ENCODE data around the gene ZDHHC1.

ZDHHC1 gene

DNA sequence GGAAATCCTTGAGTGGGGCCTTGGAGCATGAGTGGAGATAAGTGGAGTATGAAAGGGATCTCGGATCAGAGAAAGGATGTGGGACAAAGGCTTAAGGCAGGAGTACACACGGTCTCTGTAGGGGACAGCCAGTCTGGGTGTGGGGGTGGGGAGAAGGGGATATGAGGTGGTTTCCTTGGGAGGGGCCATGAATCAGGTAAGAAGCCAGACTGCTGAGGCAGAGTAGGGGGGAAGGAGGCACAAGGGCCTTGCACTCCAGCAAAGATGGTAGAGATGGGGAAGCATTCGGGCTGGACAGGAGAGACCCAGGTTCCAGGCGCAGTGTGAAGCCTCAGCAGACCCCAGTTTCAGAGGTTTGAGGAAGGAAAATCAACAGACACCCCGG is 16.2 kb upstream of the ZDHHC1 start:
- TF ChIP-seq, protein P1, sequence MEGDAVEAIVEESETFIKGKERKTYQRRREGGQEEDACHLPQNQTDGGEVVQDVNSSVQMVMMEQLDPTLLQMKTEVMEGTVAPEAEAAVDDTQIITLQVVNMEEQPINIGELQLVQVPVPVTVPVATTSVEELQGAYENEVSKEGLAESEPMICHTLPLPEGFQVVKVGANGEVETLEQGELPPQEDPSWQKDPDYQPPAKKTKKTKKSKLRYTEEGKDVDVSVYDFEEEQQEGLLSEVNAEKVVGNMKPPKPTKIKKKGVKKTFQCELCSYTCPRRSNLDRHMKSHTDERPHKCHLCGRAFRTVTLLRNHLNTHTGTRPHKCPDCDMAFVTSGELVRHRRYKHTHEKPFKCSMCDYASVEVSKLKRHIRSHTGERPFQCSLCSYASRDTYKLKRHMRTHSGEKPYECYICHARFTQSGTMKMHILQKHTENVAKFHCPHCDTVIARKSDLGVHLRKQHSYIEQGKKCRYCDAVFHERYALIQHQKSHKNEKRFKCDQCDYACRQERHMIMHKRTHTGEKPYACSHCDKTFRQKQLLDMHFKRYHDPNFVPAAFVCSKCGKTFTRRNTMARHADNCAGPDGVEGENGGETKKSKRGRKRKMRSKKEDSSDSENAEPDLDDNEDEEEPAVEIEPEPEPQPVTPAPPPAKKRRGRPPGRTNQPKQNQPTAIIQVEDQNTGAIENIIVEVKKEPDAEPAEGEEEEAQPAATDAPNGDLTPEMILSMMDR (IDR thresholded peaks at IDR 0.05; ENCODE audit: control insufficient read depth, extremely low read depth, insufficient read depth) = no peak
- DNase-seq (ENCODE audit: low read depth) = no peak
- peak overlapping the region; percentile 69 for H3K4me3 ChIP-seq (ENCODE audit: low read depth, low read length)

DNA sequence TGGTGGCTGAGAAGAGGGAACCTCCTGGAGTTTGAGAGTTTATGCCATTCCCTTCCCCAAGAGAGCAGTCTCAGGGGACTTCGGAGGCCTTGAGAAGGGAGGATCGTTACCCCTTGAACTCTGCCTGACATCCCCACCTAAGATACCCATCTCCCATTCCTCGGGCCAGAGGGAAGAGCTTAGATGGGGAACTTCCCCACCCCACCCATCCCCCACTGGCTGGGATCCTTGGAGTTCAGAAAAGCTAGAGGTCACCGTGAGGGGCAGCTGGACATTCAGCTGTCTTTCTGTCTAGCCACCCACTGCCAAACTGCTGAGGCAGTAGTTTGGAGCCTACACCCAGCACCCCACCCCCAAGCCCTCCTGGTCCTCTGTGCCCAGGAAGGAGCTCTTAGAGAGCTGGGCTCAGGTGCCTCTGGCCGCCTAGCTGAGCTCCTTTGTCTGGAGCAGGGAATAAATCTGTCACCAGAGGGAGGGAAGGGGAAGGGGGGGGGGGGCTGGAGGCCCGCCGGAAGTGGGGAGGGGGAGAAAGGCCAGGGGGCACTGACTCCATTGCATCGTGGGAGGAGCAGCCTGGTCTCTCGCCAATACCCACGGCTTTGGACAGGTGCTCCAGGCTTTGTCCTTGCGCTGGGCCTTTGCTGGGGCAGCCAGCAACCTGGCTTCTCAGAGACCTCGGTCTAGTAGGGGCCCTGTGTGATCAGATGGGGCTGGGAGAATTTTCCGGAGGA is 15.7 kb upstream of the ZDHHC1 start:
- TF ChIP-seq, protein P1 (IDR thresholded peaks at IDR 0.05; ENCODE audit: control insufficient read depth, extremely low read depth, insufficient read depth) = no peak
- peak overlapping the region; percentile 69 for H3K4me3 ChIP-seq (ENCODE audit: low read depth, low read length)
- no peak for DNase-seq (ENCODE audit: low read depth)

DNA sequence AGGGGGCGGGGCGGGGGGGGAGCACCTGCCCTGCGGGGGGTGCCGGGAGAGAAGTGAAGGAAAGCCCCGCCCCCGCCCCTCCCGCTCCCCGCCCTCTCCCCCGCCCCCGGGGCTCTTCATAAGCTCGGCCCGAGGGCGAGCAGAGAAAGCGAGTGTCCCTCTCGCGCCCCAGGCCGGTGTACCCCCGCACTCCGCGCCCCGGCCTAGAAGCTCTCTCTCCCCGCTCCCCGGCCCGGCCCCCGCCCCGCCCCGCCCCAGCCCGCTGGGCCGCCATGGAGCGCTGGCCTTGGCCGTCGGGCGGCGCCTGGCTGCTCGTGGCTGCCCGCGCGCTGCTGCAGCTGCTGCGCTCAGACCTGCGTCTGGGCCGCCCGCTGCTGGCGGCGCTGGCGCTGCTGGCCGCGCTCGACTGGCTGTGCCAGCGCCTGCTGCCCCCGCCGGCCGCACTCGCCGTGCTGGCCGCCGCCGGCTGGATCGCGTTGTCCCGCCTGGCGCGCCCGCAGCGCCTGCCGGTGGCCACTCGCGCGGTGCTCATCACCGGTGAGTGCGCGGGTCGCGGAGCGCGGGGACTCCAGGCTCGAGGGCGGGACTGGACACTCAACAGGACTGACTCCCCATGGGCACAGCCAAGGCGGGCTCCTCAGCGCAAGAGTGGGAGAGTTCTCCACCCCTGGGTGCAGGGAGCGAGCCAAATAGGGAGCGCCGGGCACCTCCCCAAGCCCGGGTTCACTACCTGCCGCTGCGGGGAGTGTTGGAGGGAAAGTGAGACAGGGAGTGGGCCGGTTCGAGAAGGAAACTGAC is 14.9 kb upstream of the ZDHHC1 start, which contains the start of gene HSD11B2:
Gene HSD11B2 (plus strand): TSS at position 145 of the 798 bp plus-strand sequence. CDS start 128 bp downstream, at position 273.
- no peak for DNase-seq (ENCODE audit: low read depth)
- peak within 1 kb of the TSS; percentile 70 for H3K4me3 ChIP-seq (ENCODE audit: low read depth, low read length)
- TF ChIP-seq, protein P1 (IDR thresholded peaks at IDR 0.05; ENCODE audit: control insufficient read depth, extremely low read depth, insufficient read depth) = peak; percentile 37

DNA sequence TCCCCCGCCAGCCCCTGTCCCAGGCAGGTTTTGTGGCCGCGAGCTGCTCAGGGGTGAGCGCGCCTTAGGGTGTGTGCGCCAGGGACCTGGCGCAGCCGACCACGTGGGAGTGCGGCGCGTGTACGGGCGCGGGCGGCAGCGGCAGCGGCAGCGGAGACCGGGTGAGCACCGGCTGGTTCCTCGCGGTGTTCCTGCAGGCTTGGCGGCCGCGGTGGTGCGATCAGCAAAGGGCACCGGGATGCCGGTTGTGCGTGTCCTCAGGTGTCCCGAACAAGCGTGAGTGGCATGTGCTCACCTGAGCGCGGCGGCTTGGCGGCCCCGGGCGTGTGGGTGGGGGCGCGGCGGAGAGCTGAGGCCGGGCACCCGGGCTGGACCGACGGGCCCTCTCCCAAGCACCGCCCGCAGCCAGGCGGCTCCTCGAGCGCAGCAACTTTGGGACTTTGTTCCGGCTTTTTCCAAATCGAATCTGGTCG is 14.3 kb upstream of the ZDHHC1 start:
- H3K4me3 ChIP-seq (ENCODE audit: low read depth, low read length) = peak overlapping the region; percentile 70
- no peak for DNase-seq (ENCODE audit: low read depth)
- TF ChIP-seq, protein P1 (IDR thresholded peaks at IDR 0.05; ENCODE audit: control insufficient read depth, extremely low read depth, insufficient read depth) = no peak

DNA sequence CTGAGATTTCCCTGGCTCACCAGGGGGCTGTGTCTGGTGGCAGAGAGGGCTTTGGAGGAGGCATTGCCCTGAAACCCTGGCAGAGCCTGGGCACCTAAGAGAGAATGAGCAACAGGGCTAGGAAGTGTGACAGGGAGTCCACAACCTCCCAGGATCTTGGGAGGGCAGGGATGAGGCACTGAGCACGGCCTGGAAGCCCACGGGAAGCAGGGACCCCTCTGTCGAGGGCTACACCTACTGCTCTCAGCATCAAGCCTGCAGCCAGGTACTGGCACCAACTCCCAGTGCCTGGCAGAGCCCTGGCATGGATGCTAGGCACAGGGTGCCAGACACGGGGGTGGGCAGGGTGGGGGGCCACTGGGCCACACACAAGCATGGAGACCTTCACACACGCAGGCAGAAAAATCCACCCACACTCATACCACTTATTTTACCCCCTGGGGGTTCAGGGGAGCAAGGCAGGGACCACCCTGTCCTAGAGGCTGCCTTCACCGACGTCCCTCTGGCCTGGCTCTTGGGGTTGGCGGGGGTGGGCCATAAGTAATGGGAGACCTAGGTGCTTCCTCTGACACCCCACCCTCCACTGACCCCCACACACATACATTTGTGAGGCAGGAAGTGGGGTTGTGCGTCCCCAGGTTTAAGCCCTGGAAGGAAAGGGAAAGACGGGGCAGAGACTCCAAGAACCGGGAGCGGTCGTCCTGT is 13.7 kb upstream of the ZDHHC1 start:
- TF ChIP-seq, protein P1 (IDR thresholded peaks at IDR 0.05; ENCODE audit: control insufficient read depth, extremely low read depth, insufficient read depth) = no peak
- DNase-seq (ENCODE audit: low read depth) = no peak
- peak overlapping the region; percentile 70 for H3K4me3 ChIP-seq (ENCODE audit: low read depth, low read length)

DNA sequence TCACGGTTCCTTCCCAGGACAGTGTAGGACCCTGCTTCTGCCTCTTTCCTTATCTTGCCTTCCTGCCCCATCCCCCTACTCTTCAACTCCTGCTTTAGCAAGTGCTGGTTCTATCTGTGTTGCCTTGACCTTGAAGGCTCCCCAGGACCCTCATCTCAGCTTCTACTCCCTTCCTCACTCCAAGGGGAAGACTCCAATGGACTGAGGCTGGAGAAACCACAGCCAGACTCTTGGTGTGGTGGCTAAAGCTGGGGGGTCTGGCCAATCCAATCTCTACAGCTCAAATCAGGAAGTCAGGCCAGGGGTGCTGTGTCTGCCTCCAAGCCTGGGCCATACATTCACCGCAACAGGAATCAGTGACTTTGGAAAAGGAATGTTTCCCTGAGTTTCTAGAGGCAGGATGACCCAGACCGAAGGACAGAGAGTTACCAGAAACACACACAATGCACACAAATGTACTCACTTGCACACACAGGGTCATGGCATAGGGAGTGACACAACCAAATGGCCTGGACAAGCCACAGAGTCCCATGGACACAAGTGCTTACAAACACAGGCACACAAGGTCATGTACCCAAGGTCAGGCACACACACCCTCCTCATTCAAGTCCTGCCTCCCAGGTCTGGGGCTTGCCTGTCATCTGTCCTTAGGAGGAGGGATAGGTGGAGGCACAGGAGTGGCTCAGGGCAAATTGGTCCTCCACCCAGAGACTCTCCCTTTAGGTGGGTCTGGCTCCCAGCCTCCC is 12.9 kb upstream of the ZDHHC1 start:
- no peak for DNase-seq (ENCODE audit: low read depth)
- peak overlapping the region; percentile 70; the same call in 1 of the 2 replicates for H3K4me3 ChIP-seq (ENCODE audit: low read depth, low read length)
- TF ChIP-seq, protein P1 (IDR thresholded peaks at IDR 0.05; ENCODE audit: control insufficient read depth, extremely low read depth, insufficient read depth) = no peak

Measured in LNCaP clone FGC (cell line).